ENCODE data around the gene ZNF275. TPM values are rescaled to one million over a fixed set of nuclear protein-coding genes. Genes with fewer than 3 reads are reported as not detected.

ZNF275 gene
- total and polyA plus RNA-seq, 2 experiments from 2014 or later: 4.0 to 10.2 TPM

GRCh38 chrX:153370293-153371055 is 36.5 kb downstream of the ZNF275 start:
- no peaks in the 10 kb centered on the region for H3K9me3 ChIP-seq (ENCODE audit: low read depth)
- no peak overlapping the region for H2AFZ ChIP-seq
- H4K20me1 ChIP-seq (ENCODE audit: insufficient read depth, poor library complexity, severe bottlenecking): no peaks in the 10 kb centered on the region
- no peaks in the 10 kb centered on the region for H3K79me2 ChIP-seq
- WGBS (ENCODE audit: low lambda C conversion rate, missing lambda C conversion rate): 69% methylated on average over 8 of the region's 8 CpGs
- H3K9me2 ChIP-seq (replicated peaks; ENCODE audit: insufficient read depth): no peaks in the 10 kb centered on the region
- TF ChIP-seq EZH2phosphoT487 (IDR thresholded peaks at IDR 0.05; ENCODE audit: low read depth, severe bottlenecking, unreplicated experiment) (no peak), CTCF (IDR thresholded peaks at IDR 0.05; ENCODE audit: poor library complexity) (no peak), EZH2 (IDR thresholded peaks at IDR 0.05; ENCODE audit: borderline replicate concordance) (no peak)
- H3K4me3 ChIP-seq: no peak overlapping the region
- no peaks in the 10 kb centered on the region for H3K36me3 ChIP-seq (replicated peaks; ENCODE audit: insufficient read depth, low read depth)
- DNase-seq (ENCODE audit: low spot score): no peak
- no peak overlapping the region for H3K27ac ChIP-seq
- H3K4me2 ChIP-seq: no peak overlapping the region
- no peaks in the 10 kb centered on the region for H3K4me1 ChIP-seq (ENCODE audit: insufficient read depth)
- no peaks in the 10 kb centered on the region for H3K27me3 ChIP-seq

DNA sequence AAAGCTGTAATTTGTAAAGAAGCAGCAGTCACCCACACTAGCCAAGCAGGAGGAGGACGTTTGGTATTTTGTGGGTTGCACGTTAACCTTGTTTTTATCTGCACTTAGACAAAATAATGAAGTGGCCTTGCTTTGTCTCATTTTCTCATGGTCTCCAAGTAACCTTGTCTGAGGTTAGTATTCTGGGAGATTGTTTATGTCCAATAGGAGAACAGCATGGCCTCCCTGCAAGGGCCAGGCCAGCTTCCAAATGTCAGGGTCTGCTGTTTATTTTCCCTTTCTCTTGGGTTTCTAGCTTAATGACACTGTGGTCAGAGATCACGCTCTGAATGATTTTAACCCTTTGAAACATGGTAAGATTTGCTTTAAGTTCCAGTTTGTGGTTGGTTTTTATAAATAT is 37.3 kb downstream of the ZNF275 start:
- Histone ChIP-seq H3K27me3 (no peaks in the 10 kb centered on the region), H3K9me3 (ENCODE audit: low read depth) (no peaks in the 10 kb centered on the region), H3K4me3 (no peak overlapping the region), H2AFZ (no peak overlapping the region), H3K79me2 (no peaks in the 10 kb centered on the region), H3K27ac (no peak overlapping the region), H4K20me1 (ENCODE audit: insufficient read depth, poor library complexity, severe bottlenecking) (no peaks in the 10 kb centered on the region), H3K4me2 (no peak overlapping the region), H3K4me1 (ENCODE audit: insufficient read depth) (no peaks in the 10 kb centered on the region), H3K9me2 (replicated peaks; ENCODE audit: insufficient read depth) (no peaks in the 10 kb centered on the region), H3K36me3 (replicated peaks; ENCODE audit: insufficient read depth, low read depth) (no peaks in the 10 kb centered on the region)
- DNase-seq (ENCODE audit: low spot score): no peak
- TF ChIP-seq CTCF (IDR thresholded peaks at IDR 0.05; ENCODE audit: poor library complexity): no peak
- TF ChIP-seq EZH2 (IDR thresholded peaks at IDR 0.05; ENCODE audit: borderline replicate concordance): no peak
- TF ChIP-seq EZH2phosphoT487 (IDR thresholded peaks at IDR 0.05; ENCODE audit: low read depth, severe bottlenecking, unreplicated experiment): no peak
- WGBS (ENCODE audit: low lambda C conversion rate, missing lambda C conversion rate): 39% methylated on average over 3 of the region's 3 CpGs

GRCh38 chrX:153372949-153373348 is 39.0 kb downstream of the ZNF275 start:
- Histone ChIP-seq H3K4me3 (no peak overlapping the region), H3K27ac (no peak overlapping the region), H3K36me3 (replicated peaks; ENCODE audit: insufficient read depth, low read depth) (no peaks in the 10 kb centered on the region), H3K4me2 (no peak overlapping the region), H3K79me2 (no peaks in the 10 kb centered on the region), H3K4me1 (ENCODE audit: insufficient read depth) (no peaks in the 10 kb centered on the region), H3K27me3 (no peaks in the 10 kb centered on the region), H4K20me1 (ENCODE audit: insufficient read depth, poor library complexity, severe bottlenecking) (no peaks in the 10 kb centered on the region), H3K9me3 (ENCODE audit: low read depth) (no peaks in the 10 kb centered on the region), H2AFZ (no peak overlapping the region), H3K9me2 (replicated peaks; ENCODE audit: insufficient read depth) (no peaks in the 10 kb centered on the region)
- TF ChIP-seq CTCF (IDR thresholded peaks at IDR 0.05; ENCODE audit: poor library complexity) (no peak), EZH2 (IDR thresholded peaks at IDR 0.05; ENCODE audit: borderline replicate concordance) (no peak), EZH2phosphoT487 (IDR thresholded peaks at IDR 0.05; ENCODE audit: low read depth, severe bottlenecking, unreplicated experiment) (no peak)
- no peak for DNase-seq (ENCODE audit: low spot score)

Measured in hepatocyte (in vitro differentiated cells).